Adrenal gland (tissue), 12 donors: ENCODE results near the gene PTPRO. TPM values are rescaled to one million over a fixed set of nuclear protein-coding genes. Genes with fewer than 3 reads are reported as not detected.

Experiments
- DNase-seq, 7 donors: peaks; one replicate each; pipeline ENCODE4 v3.0.0-alpha.2; 2019 to 2020
- H3K27ac ChIP-seq, 5 donors: fragments of 200-600 bp; sonication (generic) in 4 of 5; 1 replicate in 3 of 5; 2 replicates in 2 of 5; pipeline versions ENCODE4 v1.5.1 to v1.8.0; 2016 to 2020; ENCODE audit warnings: mild to moderate bottlenecking in 1 of 5
- H3K27me3 ChIP-seq: fragments of 200-600 bp; 2 replicates; pipeline ENCODE4 v1.8.0; 2021
- H3K36me3 ChIP-seq, 2 donors: fragments of 200-600 bp; replicated peaks in 1 of 2; 1 replicate in 1 of 2; 2 replicates in 1 of 2; pipeline versions ENCODE4 v1.5.1 to v1.8.0; 2018 to 2022
- H3K4me1 ChIP-seq, 2 donors: fragments of 200-600 bp; replicated peaks in 1 of 2; 1 replicate in 1 of 2; 2 replicates in 1 of 2; pipeline versions ENCODE4 v1.5.1 to v1.8.0; 2018 to 2021
- H3K4me3 ChIP-seq, 4 donors: fragments of 200-600 bp; sonication (generic) in 3 of 4; one replicate each; pipeline ENCODE4 v1.5.1; 2016 to 2018
- H3K9me3 ChIP-seq, 3 donors: fragments of 200-600 bp; sonication (generic) in 1 of 3; replicated peaks in 1 of 3; 1 replicate in 2 of 3; 2 replicates in 1 of 3; pipeline versions ENCODE4 v1.5.1 to v1.8.0; 2016 to 2021
- CTCF ChIP-seq, 6 experiments: fragments of 450-650 bp in 4 of 6; fragments of 200-600 bp in 2 of 6; sonication (generic) in 1 of 6; IDR thresholded peaks; 1 replicate in 5 of 6; 2 replicates in 1 of 6; pipeline versions ENCODE4 v1.5.1 to v1.8.0; 2016 to 2021; ENCODE audit warnings: antibody characterized with exemption in 6 of 6, mild to moderate bottlenecking in 2 of 6, moderate library complexity in 1 of 6
- POLR2A ChIP-seq, 2 donors: fragments of 450-650 bp; IDR thresholded peaks; one replicate each; pipeline ENCODE4 v1.6.1; 2017; ENCODE audit warnings: antibody characterized with exemption in 2 of 2, mild to moderate bottlenecking in 2 of 2, moderate library complexity in 1 of 2
- WGBS, 4 donors: extraction: QIAGEN DNeasy Blood & Tissue Kit in 2 of 4; methylation state at CpG; one replicate each; pipeline versions ENCODE4 v1.1.5 to v1.1.7; 2013 to 2017; 5-methylcytosine and 5-hydroxymethylcytosine counted together
- intact Hi-C, 2 donors: fragments of 100-400 bp; cut with DNase I; formaldehyde crosslinking; loops; one replicate each; pipeline versions ENCODE4 v1.14.1 to v1.15.0; 2022 to 2023
- polyA plus RNA-seq, 3 donors: library from polyadenylated mRNA; stranded (reverse); fragments of 200-250 nt in 2 of 3; fragments of 350-450 nt in 1 of 3; fragmentation: Illumina TruSeq in 1 of 3; extraction: RNeasy Lipid Tissue Mini Kit (QIAGEN cat#74804) in 1 of 3; gene quantifications; one replicate each; pipeline ENCODE4 v1.2.3, GENCODE V29; 2013 to 2014
- total RNA-seq, 9 donors: library from RNA; depleted of rRNA in 4 of 9; stranded (reverse); fragments of >200 nt in 4 of 9; fragments of 120-200 nt in 1 of 9; fragmentation: NEBNext Ultra II Directional in 1 of 9; extraction: Animal tissue kit (Norgen Biotek cat#: 25700) in 1 of 9; gene quantifications; one replicate each; pipeline versions ENCODE4 v1.1.0 to v1.2.4, GENCODE V29; 2013 to 2023
- donor health status: healthy with polysubstance abuse.
- donor health status: Bipolar disorder and iron deficiency.
- donor health status: DM: yes; HTN: yes; CAD: no.
- donor health status: DM: no; HTN: no; CAD: no.
- donor health status: DM: no; HTN: no; CAD: no.
- donor health status: DM: yes; HTN: yes; CAD: no.

The PTPRO gene
- total and polyA plus RNA-seq, 12 donors: 0.36 to 11.5 (median 2.6) TPM

- DNase-seq: no peak
- H3K27ac ChIP-seq: no peak overlapping the region
- no peaks in the 10 kb centered on the region for H3K4me1 ChIP-seq
- no peak for TF ChIP-seq POLR2A (IDR thresholded peaks at IDR 0.05)
- TF ChIP-seq CTCF (IDR thresholded peaks at IDR 0.05): no peak
- intact Hi-C loops: no loop called here
- no peaks in the 10 kb centered on the region for H3K27me3 ChIP-seq
- no peaks in the 10 kb centered on the region for H3K36me3 ChIP-seq
- H3K9me3 ChIP-seq: no peaks in the 10 kb centered on the region
- 67 to 79% (median 75%) methylated on average over 5 of the region's 5 CpGs for WGBS, 4 donors
- H3K4me3 ChIP-seq: no peak overlapping the region
These were observed 7.6 kb downstream of the PTPRO start for GRCh38 chr12:15329891-15330290.

GRCh38 chr12:15334225-15334624 is 11.9 kb downstream of the PTPRO start:
- no peak for DNase-seq
- Histone ChIP-seq H3K36me3 (no peaks in the 10 kb centered on the region), H3K4me3 (no peak overlapping the region), H3K9me3 (no peaks in the 10 kb centered on the region), H3K4me1 (no peaks in the 10 kb centered on the region), H3K27ac (no peak overlapping the region), H3K27me3 (no peaks in the 10 kb centered on the region)
- TF ChIP-seq POLR2A (IDR thresholded peaks at IDR 0.05): no peak
- no peak for TF ChIP-seq CTCF (IDR thresholded peaks at IDR 0.05)
- intact Hi-C loops: no loop called here
- 68 to 80% (median 73%) methylated on average over 2 of the region's 2 CpGs for WGBS, 4 donors

- no peaks in the 10 kb centered on the region for H3K27me3 ChIP-seq
- intact Hi-C loops: no loop called here
- H3K4me1 ChIP-seq: no peaks in the 10 kb centered on the region
- H3K4me3 ChIP-seq: no peak overlapping the region
- no peak for DNase-seq
- 70 to 89% (median 76%) methylated on average over 2 of the region's 2 CpGs for WGBS, 4 donors
- no peak overlapping the region for H3K27ac ChIP-seq
- H3K36me3 ChIP-seq: no peaks in the 10 kb centered on the region
- H3K9me3 ChIP-seq: no peaks in the 10 kb centered on the region
- no peak for TF ChIP-seq CTCF (IDR thresholded peaks at IDR 0.05)
- no peak for TF ChIP-seq POLR2A (IDR thresholded peaks at IDR 0.05)
These were observed 13.7 kb downstream of the PTPRO start for GRCh38 chr12:15335959-15336358.

- intact Hi-C loops: no loop called here
- WGBS, 4 donors: 44 to 63% (median 55%) methylated on average over 9 of the region's 9 CpGs
- no peaks in the 10 kb centered on the region for H3K27me3 ChIP-seq
- no peak overlapping the region for H3K4me3 ChIP-seq
- no peaks in the 10 kb centered on the region for H3K4me1 ChIP-seq
- no peak for DNase-seq
- TF ChIP-seq CTCF (IDR thresholded peaks at IDR 0.05): no peak
- TF ChIP-seq POLR2A (IDR thresholded peaks at IDR 0.05): no peak
- H3K27ac ChIP-seq: no peak overlapping the region
- no peaks in the 10 kb centered on the region for H3K36me3 ChIP-seq
- no peaks in the 10 kb centered on the region for H3K9me3 ChIP-seq
These were observed 14.7 kb downstream of the PTPRO start for GRCh38 chr12:15336768-15337553.
